ENCODE measurements around the gene CALM3. TPM values are rescaled to one million over a fixed set of nuclear protein-coding genes. Genes with fewer than 3 reads are reported as not detected.

Gene CALM3
- polyA plus RNA-seq, 1 donor (not counting 4 experiments of a cell fraction or from before 2014, with no cell fraction given) = 411 TPM

DNA sequence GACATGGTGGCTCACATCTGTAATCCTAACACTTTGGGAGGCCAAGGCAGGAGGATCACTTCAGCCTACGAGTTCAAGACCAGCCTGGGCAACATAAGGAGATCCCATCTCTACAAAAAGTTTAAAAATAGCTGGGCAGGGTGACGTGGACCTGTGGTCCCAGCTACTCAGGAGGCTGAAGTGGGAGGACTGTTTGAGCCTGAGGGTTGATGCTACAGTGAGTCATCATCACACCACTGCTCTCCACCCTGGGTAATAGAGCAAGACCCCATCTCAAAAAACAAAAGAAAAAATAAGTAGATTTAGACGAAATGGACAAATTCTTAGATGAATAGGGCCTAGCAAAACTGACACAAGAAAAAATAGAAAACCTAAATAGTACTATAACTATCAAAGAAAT lies 45.3 kb downstream of the CALM3 start:
- Histone ChIP-seq H3K4me2 (ENCODE audit: control insufficient read depth, extremely low read depth, insufficient read depth, low read depth, low read length) (no peak overlapping the region), H3K27me3 (ENCODE audit: control insufficient read depth, extremely low read depth, insufficient read depth, low read length) (peaks cover 47% of the 10 kb centered on the region), H3K79me2 (ENCODE audit: control insufficient read depth, insufficient read depth, low read length) (no peaks in the 10 kb centered on the region), H3K4me1 (ENCODE audit: control insufficient read depth, extremely low read depth, insufficient read depth, low read length) (no peaks in the 10 kb centered on the region), H3K4me3 (ENCODE audit: control insufficient read depth in 2 of 3, extremely low read depth in 1 of 3, insufficient read depth in 2 of 3, low read depth in 1 of 3, low read length in 3 of 3) (no peak overlapping the region), H3K9me3 (ENCODE audit: control insufficient read depth, low read depth, low read length) (peaks cover 9% of the 10 kb centered on the region), H2AFZ (ENCODE audit: control insufficient read depth, low read length) (no peak overlapping the region), H3K9ac (ENCODE audit: control insufficient read depth, extremely low read depth, insufficient read depth, low read length) (no peak overlapping the region), H3K27ac (ENCODE audit: control insufficient read depth, insufficient read depth, low read length) (no peak overlapping the region), H3K36me3 (ENCODE audit: control insufficient read depth in 2 of 2, extremely low read depth in 1 of 2, insufficient read depth in 2 of 2, low read length in 2 of 2) (no peaks in the 10 kb centered on the region), H4K20me1 (ENCODE audit: control insufficient read depth, extremely low read depth, insufficient read depth, low read length) (no peaks in the 10 kb centered on the region), H3K9me1 (ENCODE audit: control insufficient read depth, extremely low read depth, insufficient read depth, low read length) (no peaks in the 10 kb centered on the region)
- DNase-seq (ENCODE audit: low read depth, low spot score) (no peak), FAIRE-seq (no peak)
- TF ChIP-seq, protein P1, sequence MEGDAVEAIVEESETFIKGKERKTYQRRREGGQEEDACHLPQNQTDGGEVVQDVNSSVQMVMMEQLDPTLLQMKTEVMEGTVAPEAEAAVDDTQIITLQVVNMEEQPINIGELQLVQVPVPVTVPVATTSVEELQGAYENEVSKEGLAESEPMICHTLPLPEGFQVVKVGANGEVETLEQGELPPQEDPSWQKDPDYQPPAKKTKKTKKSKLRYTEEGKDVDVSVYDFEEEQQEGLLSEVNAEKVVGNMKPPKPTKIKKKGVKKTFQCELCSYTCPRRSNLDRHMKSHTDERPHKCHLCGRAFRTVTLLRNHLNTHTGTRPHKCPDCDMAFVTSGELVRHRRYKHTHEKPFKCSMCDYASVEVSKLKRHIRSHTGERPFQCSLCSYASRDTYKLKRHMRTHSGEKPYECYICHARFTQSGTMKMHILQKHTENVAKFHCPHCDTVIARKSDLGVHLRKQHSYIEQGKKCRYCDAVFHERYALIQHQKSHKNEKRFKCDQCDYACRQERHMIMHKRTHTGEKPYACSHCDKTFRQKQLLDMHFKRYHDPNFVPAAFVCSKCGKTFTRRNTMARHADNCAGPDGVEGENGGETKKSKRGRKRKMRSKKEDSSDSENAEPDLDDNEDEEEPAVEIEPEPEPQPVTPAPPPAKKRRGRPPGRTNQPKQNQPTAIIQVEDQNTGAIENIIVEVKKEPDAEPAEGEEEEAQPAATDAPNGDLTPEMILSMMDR (optimal IDR thresholded peaks at IDR 0.05 in 1 of 3, IDR thresholded peaks at IDR 0.05 in 1 of 3, conservative IDR thresholded peaks at IDR 0.05 in 1 of 3; ENCODE audit: extremely low read depth in 1 of 3, insufficient read depth in 2 of 3, low read length in 3 of 3) = no peak
- TF ChIP-seq EZH2 (IDR thresholded peaks at IDR 0.05; ENCODE audit: low read length) = no peak
- dilution Hi-C loops (cut with MboI; ENCODE audit: extremely low pct_ligation_motif_present, low sequenced_read_pairs) = no loop called here

DNA sequence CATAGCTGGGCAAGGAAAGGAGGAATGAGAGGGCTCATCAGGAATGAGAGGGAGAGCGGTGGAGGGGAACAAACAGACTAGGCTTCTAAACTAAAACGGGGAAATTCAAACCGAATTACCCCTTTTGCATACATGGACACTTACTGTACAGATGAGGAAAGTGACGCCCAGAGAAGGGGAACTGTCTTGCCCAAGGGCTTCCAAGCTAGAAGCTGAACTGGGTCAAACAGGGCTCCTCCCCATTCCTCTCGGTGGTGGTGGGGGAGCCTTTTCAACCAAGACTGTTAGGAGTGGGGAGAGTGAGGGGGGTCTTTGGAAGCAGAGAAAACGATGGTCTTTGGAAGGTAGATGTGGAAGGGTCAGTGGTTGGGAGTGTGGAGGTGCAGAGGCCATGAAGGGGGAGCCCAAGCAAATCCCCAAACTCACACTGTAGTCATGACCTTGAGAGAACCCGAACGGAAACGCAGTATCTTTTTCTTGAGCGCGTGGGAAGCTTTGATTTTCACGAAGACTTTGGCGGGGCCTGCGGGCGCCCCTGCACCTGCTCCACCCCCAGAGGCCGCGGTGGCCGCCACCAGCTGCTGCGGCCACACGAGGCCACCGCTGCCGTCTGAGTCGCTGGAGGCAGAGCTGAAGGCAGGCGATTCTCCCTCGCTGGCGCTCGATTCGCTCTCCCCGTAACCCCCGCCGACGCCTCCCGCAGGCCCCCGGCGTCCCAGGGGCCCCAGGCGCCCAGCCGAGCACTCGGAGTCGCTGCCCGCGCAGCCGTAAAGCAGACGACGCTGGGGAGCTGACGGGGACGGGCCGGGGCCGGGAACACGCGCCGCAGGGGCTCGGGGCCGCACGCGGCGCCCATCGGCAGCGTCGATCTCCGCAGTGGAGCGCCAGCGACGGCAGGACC lies 47.2 kb downstream of the CALM3 start:
- H3K79me2 ChIP-seq (ENCODE audit: control insufficient read depth, insufficient read depth, low read length) = no peaks in the 10 kb centered on the region
- no peak overlapping the region for H2AFZ ChIP-seq (ENCODE audit: control insufficient read depth, low read length)
- peaks cover 9% of the 10 kb centered on the region for H3K9me3 ChIP-seq (ENCODE audit: control insufficient read depth, low read depth, low read length)
- no peaks in the 10 kb centered on the region for H3K36me3 ChIP-seq (ENCODE audit: control insufficient read depth in 2 of 2, extremely low read depth in 1 of 2, insufficient read depth in 2 of 2, low read length in 2 of 2)
- no peaks in the 10 kb centered on the region for H4K20me1 ChIP-seq (ENCODE audit: control insufficient read depth, extremely low read depth, insufficient read depth, low read length)
- peaks cover 47% of the 10 kb centered on the region for H3K27me3 ChIP-seq (ENCODE audit: control insufficient read depth, extremely low read depth, insufficient read depth, low read length)
- dilution Hi-C loops (cut with MboI; ENCODE audit: extremely low pct_ligation_motif_present, low sequenced_read_pairs) = no loop called here
- no peak overlapping the region for H3K27ac ChIP-seq (ENCODE audit: control insufficient read depth, insufficient read depth, low read length)
- no peak overlapping the region for H3K9ac ChIP-seq (ENCODE audit: control insufficient read depth, extremely low read depth, insufficient read depth, low read length)
- H3K9me1 ChIP-seq (ENCODE audit: control insufficient read depth, extremely low read depth, insufficient read depth, low read length) = no peaks in the 10 kb centered on the region
- H3K4me2 ChIP-seq (ENCODE audit: control insufficient read depth, extremely low read depth, insufficient read depth, low read depth, low read length) = no peak overlapping the region
- FAIRE-seq (no peak), DNase-seq (ENCODE audit: low read depth, low spot score) (no peak)
- no peak overlapping the region for H3K4me3 ChIP-seq (ENCODE audit: control insufficient read depth in 2 of 3, extremely low read depth in 1 of 3, insufficient read depth in 2 of 3, low read depth in 1 of 3, low read length in 3 of 3)
- TF ChIP-seq, protein P1 (optimal IDR thresholded peaks at IDR 0.05 in 1 of 3, IDR thresholded peaks at IDR 0.05 in 1 of 3, conservative IDR thresholded peaks at IDR 0.05 in 1 of 3; ENCODE audit: extremely low read depth in 1 of 3, insufficient read depth in 2 of 3, low read length in 3 of 3) = no peak
- peak; percentile 88 for TF ChIP-seq EZH2 (IDR thresholded peaks at IDR 0.05; ENCODE audit: low read length)
- no peaks in the 10 kb centered on the region for H3K4me1 ChIP-seq (ENCODE audit: control insufficient read depth, extremely low read depth, insufficient read depth, low read length)
